Activated naive CD4-positive, alpha-beta T cell treated with anti-CD3 and anti-CD28 coated beads, Interleukin-2, amount 50 U/mL, for 24 hours (primary cell): ENCODE results near the gene NIN.

ENCODE experiments used
- H3K27ac Mint-ChIP-seq: one replicate; pipeline ENCODE4 v1.8.0; 2021; ENCODE audit warnings: mild to moderate bottlenecking, mixed read lengths
- H3K27me3 Mint-ChIP-seq: one replicate; pipeline ENCODE4 v1.8.0; 2021; ENCODE audit warnings: mixed read lengths
- H3K36me3 Mint-ChIP-seq: one replicate; pipeline ENCODE4 v1.8.0; 2021; ENCODE audit warnings: mixed read lengths
- H3K4me1 Mint-ChIP-seq: one replicate; pipeline ENCODE4 v1.8.0; 2021; ENCODE audit warnings: mixed read lengths
- H3K4me3 Mint-ChIP-seq: one replicate; pipeline ENCODE4 v1.8.0; 2021; ENCODE audit warnings: mild to moderate bottlenecking, mixed read lengths
- H3K9me3 Mint-ChIP-seq: one replicate; pipeline ENCODE4 v1.8.0; 2021; ENCODE audit warnings: mixed read lengths

NIN gene

DNA sequence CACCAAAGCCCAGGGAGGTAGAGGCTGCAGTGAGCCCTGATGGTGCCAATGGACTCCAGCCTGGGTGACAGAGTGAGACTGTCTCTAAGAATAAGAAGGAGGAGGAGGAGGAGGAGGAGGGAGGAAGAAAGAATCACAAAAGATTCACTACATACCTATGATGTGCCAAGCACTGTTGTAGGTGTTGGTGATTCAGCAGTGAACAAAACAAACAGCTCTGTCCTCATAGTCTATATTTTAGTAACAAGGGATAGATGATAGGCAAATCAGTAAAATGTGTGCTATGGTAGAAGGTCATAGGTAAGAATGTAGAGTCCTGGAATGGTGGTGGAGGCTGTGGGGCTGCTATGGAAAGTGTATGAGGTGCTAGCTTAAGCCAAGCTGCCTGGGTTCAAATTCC is 22.9 kb upstream of the NIN start:
- H3K9me3 Mint-ChIP-seq, result no peaks in the 10 kb centered on the region
- no peak overlapping the region for H3K4me3 Mint-ChIP-seq
- H3K27me3 Mint-ChIP-seq, result no peaks in the 10 kb centered on the region
- H3K36me3 Mint-ChIP-seq, result no peaks in the 10 kb centered on the region
- no peak overlapping the region for H3K27ac Mint-ChIP-seq
- H3K4me1 Mint-ChIP-seq, result no peaks in the 10 kb centered on the region

DNA sequence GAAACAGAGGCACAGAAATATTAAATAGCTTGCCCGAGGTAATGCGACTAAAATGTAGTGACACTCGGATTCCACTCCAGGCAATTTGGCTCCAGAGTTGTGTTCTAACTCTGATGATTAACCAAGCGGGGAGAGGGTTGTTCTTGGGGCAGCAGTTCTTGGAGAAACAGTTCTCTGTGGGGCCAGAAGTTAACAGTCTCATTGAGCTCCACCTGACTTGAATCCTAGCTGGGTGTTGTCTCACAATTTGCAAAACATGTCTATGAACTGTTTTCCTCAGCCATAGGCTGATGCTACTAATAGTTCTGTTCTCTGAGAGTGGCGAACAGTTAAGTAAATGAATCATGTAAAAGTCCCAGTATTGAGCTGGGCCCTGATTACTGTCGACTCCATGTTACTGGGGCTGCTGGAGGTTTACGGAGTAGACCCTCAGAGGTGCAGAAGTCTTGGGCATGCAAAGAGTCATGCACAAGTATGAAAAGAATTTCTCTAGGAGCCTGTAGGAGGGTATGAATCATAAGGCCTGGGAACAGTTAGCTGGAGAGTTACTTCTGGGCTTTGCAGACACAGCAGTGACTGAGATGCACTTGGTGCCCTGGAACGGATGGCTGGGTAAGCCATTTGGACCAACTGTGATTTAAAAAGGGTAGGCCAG is 15.4 kb upstream of the NIN start:
- H3K4me3 Mint-ChIP-seq, result no peak overlapping the region
- no peaks in the 10 kb centered on the region for H3K9me3 Mint-ChIP-seq
- H3K36me3 Mint-ChIP-seq, result no peaks in the 10 kb centered on the region
- H3K27me3 Mint-ChIP-seq, result no peaks in the 10 kb centered on the region
- H3K4me1 Mint-ChIP-seq, result peaks cover 7% of the 10 kb centered on the region
- H3K27ac Mint-ChIP-seq, result no peak overlapping the region

GRCh38 chr14:50845166-50845565 is 14.2 kb upstream of the NIN start:
- H3K27ac Mint-ChIP-seq, result no peak overlapping the region
- H3K27me3 Mint-ChIP-seq, result no peaks in the 10 kb centered on the region
- H3K4me1 Mint-ChIP-seq, result peaks cover 7% of the 10 kb centered on the region
- H3K36me3 Mint-ChIP-seq, result peaks cover 2% of the 10 kb centered on the region
- no peak overlapping the region for H3K4me3 Mint-ChIP-seq
- no peaks in the 10 kb centered on the region for H3K9me3 Mint-ChIP-seq

- Mint-ChIP-seq H3K4me3 (no peak overlapping the region), H3K27me3 (no peaks in the 10 kb centered on the region), H3K36me3 (peaks cover 2% of the 10 kb centered on the region), H3K27ac (no peak overlapping the region), H3K9me3 (no peaks in the 10 kb centered on the region), H3K4me1 (peaks cover 7% of the 10 kb centered on the region)
Observed at GRCh38 chr14:50844391-50844790, 13.4 kb upstream of the NIN start.

GRCh38 chr14:50839691-50840090 is 8.7 kb upstream of the NIN start:
- H3K4me3 Mint-ChIP-seq, result no peak overlapping the region
- H3K36me3 Mint-ChIP-seq, result peaks cover 2% of the 10 kb centered on the region
- H3K27me3 Mint-ChIP-seq, result no peaks in the 10 kb centered on the region
- H3K27ac Mint-ChIP-seq, result no peak overlapping the region
- H3K4me1 Mint-ChIP-seq, result peaks cover 32% of the 10 kb centered on the region
- no peaks in the 10 kb centered on the region for H3K9me3 Mint-ChIP-seq

GRCh38 chr14:50839048-50839447 is 8.1 kb upstream of the NIN start:
- Mint-ChIP-seq H3K27ac (no peak overlapping the region), H3K9me3 (no peaks in the 10 kb centered on the region), H3K4me1 (peaks cover 38% of the 10 kb centered on the region), H3K36me3 (peaks cover 2% of the 10 kb centered on the region), H3K4me3 (no peak overlapping the region), H3K27me3 (no peaks in the 10 kb centered on the region)

- H3K9me3 Mint-ChIP-seq, result no peaks in the 10 kb centered on the region
- H3K27ac Mint-ChIP-seq, result no peak overlapping the region
- peaks cover 2% of the 10 kb centered on the region for H3K36me3 Mint-ChIP-seq
- H3K4me3 Mint-ChIP-seq, result no peak overlapping the region
- no peaks in the 10 kb centered on the region for H3K27me3 Mint-ChIP-seq
- peaks cover 40% of the 10 kb centered on the region for H3K4me1 Mint-ChIP-seq
Observed at GRCh38 chr14:50837850-50838470, 7.0 kb upstream of the NIN start.

DNA sequence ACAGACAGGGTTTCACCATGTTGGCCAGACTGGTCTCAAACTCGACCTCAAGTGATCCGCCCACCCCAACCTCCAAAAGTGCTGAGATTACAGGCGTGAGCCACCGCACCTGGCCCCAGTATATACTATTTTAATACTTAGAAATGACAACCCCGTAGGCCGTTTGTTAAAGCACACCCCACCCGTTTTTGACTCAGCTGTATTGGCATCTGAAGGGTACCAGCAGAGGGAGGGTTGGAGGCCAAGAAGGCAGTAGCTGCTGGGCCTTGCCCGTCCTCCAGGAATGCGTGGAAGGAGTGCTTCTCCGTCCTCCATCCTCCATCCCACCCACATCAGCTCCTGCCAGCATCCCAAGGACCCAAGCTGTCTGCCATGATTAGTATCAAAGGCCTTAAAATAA is 6.3 kb upstream of the NIN start:
- Mint-ChIP-seq H3K4me1 (peaks cover 46% of the 10 kb centered on the region), H3K36me3 (peaks cover 2% of the 10 kb centered on the region), H3K27ac (no peak overlapping the region), H3K9me3 (no peaks in the 10 kb centered on the region), H3K4me3 (no peak overlapping the region), H3K27me3 (no peaks in the 10 kb centered on the region)

GRCh38 chr14:50836515-50836914 is 5.6 kb upstream of the NIN start:
- Mint-ChIP-seq H3K27ac (no peak overlapping the region), H3K4me1 (peaks cover 52% of the 10 kb centered on the region), H3K9me3 (no peaks in the 10 kb centered on the region), H3K27me3 (no peaks in the 10 kb centered on the region), H3K4me3 (no peak overlapping the region), H3K36me3 (peaks cover 2% of the 10 kb centered on the region)

DNA sequence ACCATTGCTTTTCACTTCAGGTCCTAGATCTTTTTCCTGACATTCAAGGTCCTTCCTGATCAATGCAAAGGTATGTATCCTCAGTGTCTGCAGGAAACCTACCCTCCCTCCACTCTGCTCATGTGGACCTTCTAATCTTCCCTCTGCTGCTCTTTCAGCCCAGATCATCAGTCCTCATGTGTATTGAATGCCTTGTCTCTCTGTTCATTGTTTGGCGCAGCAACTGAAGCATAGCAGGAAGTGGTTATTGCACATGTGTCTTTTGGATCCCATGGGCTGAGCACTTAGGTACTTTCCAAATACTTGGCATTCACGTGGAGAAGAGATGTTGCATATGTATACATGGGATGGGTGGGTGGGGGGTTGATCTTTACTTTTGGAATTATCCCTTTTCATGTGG is 4.3 kb upstream of the NIN start:
- H3K4me1 Mint-ChIP-seq, result peaks cover 54% of the 10 kb centered on the region
- H3K27me3 Mint-ChIP-seq, result no peaks in the 10 kb centered on the region
- H3K4me3 Mint-ChIP-seq, result peak overlapping the region; percentile 0
- H3K9me3 Mint-ChIP-seq, result no peaks in the 10 kb centered on the region
- H3K36me3 Mint-ChIP-seq, result no peaks in the 10 kb centered on the region
- peak overlapping the region; percentile 56 for H3K27ac Mint-ChIP-seq

- H3K4me3 Mint-ChIP-seq, result peak overlapping the region; percentile 0
- no peaks in the 10 kb centered on the region for H3K27me3 Mint-ChIP-seq
- H3K36me3 Mint-ChIP-seq, result no peaks in the 10 kb centered on the region
- peaks cover 56% of the 10 kb centered on the region for H3K4me1 Mint-ChIP-seq
- H3K9me3 Mint-ChIP-seq, result no peaks in the 10 kb centered on the region
- H3K27ac Mint-ChIP-seq, result peak overlapping the region; percentile 56
Observed at GRCh38 chr14:50834802-50835276, 3.9 kb upstream of the NIN start.

DNA sequence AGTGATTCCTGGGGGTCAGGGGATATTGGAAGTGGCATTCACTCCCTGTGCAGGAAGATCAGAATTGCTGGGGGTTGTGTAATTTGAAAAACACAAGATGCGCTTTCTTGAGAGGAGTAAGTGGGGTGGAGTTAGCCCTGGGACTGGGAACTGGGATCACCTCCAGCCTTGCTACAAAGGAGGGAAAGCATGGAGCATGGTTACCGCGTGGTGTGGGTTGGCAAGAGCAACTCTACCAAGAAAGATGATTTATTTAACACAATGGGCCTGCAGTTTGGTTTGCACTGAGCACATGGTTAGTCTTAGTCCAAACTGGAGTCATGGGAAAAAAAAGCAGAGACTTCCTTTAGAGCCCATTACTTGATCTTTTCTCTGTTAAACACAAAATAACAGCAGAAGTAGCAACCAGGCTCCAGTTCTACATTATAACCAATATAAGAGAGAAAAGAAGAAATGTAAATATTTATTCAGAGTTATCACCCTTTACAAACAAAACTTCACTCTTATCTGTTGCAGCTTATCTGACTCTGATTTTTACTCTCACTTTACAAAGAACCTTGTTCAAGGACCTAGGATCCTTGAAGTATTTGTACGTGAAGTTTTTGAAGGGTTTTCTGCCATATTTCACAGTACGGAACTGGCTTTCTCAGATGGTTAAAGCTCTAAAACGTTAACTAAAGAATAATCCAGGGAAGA is 2.1 kb upstream of the NIN start:
- H3K27me3 Mint-ChIP-seq, result no peaks in the 10 kb centered on the region
- H3K27ac Mint-ChIP-seq, result no peak overlapping the region
- peaks cover 65% of the 10 kb centered on the region for H3K4me1 Mint-ChIP-seq
- no peaks in the 10 kb centered on the region for H3K9me3 Mint-ChIP-seq
- peaks cover 2% of the 10 kb centered on the region for H3K36me3 Mint-ChIP-seq
- H3K4me3 Mint-ChIP-seq, result peak overlapping the region; percentile 4

DNA sequence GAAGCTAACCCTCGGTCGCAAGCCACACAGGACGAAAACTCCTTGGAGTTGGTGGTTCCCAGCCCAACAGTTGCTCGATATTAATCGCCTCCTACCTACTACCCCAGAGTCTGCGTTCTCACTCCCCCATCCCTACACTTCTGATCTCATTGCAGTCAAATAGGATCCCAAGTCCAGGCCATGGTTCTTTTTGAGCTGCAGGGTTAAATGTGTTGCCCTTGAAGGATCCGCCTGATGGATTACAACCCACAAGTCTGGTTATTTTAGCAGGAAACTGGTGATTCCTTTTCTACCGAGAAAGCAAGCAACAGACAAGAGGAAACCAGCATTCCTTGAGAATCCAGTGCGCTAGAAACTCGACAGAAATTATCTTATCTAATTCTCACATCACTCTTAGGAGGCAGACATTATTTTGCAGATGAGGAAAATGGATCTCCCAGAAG is 785 bp upstream of the NIN start:
- Mint-ChIP-seq H3K9me3 (no peaks in the 10 kb centered on the region), H3K27ac (peak overlapping the region; percentile 97), H3K4me3 (peak overlapping the region; percentile 96), H3K27me3 (no peaks in the 10 kb centered on the region), H3K4me1 (peaks cover 75% of the 10 kb centered on the region), H3K36me3 (peaks cover 4% of the 10 kb centered on the region)

DNA sequence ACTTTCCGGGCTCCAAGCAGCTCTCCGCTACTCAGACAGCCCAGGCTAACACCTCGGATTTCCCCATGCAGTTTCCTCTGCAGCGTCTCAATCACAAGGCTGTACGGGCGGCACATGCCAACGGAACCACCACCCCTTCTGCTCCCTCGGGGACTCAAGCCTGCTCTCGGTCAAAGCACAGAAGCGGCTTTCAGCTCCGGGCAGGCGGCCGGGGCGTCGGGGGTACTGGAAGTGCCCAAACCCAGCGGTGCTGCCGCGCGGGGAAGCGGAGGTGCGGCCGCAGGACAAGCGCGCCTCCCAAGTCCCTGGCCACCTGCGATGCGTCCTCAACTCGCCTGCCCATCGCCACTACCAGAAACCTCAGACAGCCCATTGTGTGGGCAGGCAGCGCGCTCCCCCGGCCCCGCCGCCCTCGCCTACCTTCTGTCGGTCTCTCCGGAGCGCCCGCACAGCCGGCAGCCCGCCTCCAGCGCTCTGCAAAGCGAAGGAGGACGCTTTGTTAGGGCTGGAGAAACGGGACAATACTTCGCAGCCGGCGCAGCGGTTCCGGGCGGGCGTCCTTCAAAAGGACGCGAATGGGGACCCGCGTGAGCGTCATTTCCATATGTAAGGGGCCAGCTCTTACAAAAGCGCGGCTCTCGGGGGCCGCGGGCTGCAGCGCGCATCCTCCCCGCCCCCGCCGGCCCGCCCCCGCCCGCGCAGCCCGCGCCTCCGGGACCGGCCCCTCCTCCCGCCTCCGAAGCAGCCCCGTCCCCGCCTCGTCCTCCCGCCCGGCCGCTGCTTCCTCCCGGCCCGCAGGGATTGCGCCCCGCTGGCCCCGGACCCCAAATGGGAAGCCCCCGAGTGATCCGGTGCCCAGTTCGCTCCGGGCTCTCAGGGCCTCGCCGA is 674 bp downstream of the NIN start:
- Mint-ChIP-seq H3K36me3 (peaks cover 6% of the 10 kb centered on the region), H3K4me3 (peak overlapping the region; percentile 98), H3K9me3 (no peaks in the 10 kb centered on the region), H3K27ac (peak overlapping the region; percentile 95), H3K4me1 (peaks cover 80% of the 10 kb centered on the region), H3K27me3 (no peaks in the 10 kb centered on the region)

- Mint-ChIP-seq H3K4me1 (peaks cover 80% of the 10 kb centered on the region), H3K36me3 (peaks cover 6% of the 10 kb centered on the region), H3K27ac (peak overlapping the region; percentile 95), H3K27me3 (no peaks in the 10 kb centered on the region), H3K4me3 (peak overlapping the region; percentile 98), H3K9me3 (no peaks in the 10 kb centered on the region)
Observed at GRCh38 chr14:50829489-50830043, 1.4 kb downstream of the NIN start.
